ENCODE measurements around the gene TAS2R42. TPM values are rescaled to one million over a fixed set of nuclear protein-coding genes. Genes with fewer than 3 reads are reported as not detected.

The TAS2R42 gene
- total RNA-seq, 1 experiment from 2014 or later: not detected

DNA sequence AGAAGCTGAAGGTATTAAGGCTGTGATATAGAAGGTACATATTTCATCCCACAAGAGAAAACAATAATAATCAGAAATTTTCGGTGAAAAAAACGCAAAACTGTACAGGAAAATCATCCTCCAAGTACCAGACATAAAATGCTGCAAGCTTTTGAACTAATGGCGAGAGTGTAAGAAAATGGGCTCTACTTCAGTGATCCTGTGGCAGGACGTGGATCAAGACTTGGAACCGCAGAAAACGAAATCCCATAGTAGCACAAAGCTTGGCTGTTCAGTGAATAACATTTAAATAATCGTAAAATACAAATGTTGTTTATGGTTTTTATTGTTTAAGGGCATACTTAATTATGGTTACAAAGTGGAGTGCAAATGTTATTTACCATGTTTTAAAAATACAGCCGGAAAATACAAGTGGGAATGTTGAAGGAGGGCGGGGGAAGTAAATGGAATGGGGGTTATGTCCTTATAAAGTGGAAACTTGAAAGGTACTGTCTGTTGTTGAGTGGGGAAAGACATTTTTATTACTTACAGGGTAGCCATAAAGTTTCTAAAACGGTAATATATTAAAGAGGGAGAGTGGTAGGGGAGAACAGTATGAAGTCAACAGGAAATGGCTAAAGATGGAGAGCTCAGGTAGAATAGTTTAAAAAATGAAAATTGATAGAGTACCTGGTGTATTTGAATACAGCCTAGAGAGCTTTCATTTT lies 14.6 kb downstream of the TAS2R42 start:
- TSS peak; percentile 83 for BruUV-seq (replicated peaks)
- peaks cover 0 to 17% of the 10 kb centered on the region in 2 experiments; a peak in 1 of 4 replicates for H3K36me3 ChIP-seq (ENCODE audit: control insufficient read depth in 1 of 2, insufficient read depth in 2 of 2, low read length in 2 of 2)
- no peaks in the 10 kb centered on the region for H3K27me3 ChIP-seq (ENCODE audit: insufficient read depth, low read length)
- peak overlapping the region; percentile 84 for H3K4me2 ChIP-seq (ENCODE audit: low read length)
- no peaks in the 10 kb centered on the region for H3K9me3 ChIP-seq (ENCODE audit: control insufficient read depth in 1 of 2, insufficient read depth in 1 of 2, low read depth in 1 of 2, low read length in 2 of 2)
- intact Hi-C loops (cut with micrococcal nuclease): no loop called here
- H3K4me1 ChIP-seq (ENCODE audit: control insufficient read depth in 1 of 2, insufficient read depth in 2 of 2, low read length in 2 of 2): peaks cover 3 to 13% of the 10 kb centered on the region in 2 experiments; a peak in 2 of 4 replicates
- H3K79me2 ChIP-seq (ENCODE audit: insufficient read depth, low read length): peaks cover 71% of the 10 kb centered on the region
- H4K20me1 ChIP-seq (ENCODE audit: insufficient read depth): peaks cover 3% of the 10 kb centered on the region; the same call in 1 of the 2 replicates
- H3K4me3 ChIP-seq (replicated peaks in 1 of 2; ENCODE audit: low read depth in 1 of 2, low read length in 2 of 2): peak overlapping the region; percentile 77 to 83
- CTCF ChIA-PET: interaction anchor here (1.5 to 2.1 kb wide), 2 partner anchors 28 to 401 kb away, joined by 6 to 9 read pairs; no protein-coding TSS in a partner anchor
- POLR2A ChIA-PET: interaction anchor here (1.0 to 2.2 kb wide), 4 partner anchors 9 to 14 kb away, joined by 3 to 7 read pairs (median 4); no protein-coding TSS in a partner anchor
- DNase-seq (ENCODE audit: low read depth, low spot score) (no peak), ATAC-seq (no peak)
- peak overlapping the region; percentile 49 for H2AFZ ChIP-seq (ENCODE audit: low read depth, low read length, poor library complexity, severe bottlenecking)
- TF ChIP-seq SRF (IDR thresholded peaks at IDR 0.05; ENCODE audit: low read depth) (no peak), POLR2AphosphoS5 (IDR thresholded peaks at IDR 0.05; ENCODE audit: low read depth, low read length) (no peak), EGR1 (IDR thresholded peaks at IDR 0.05; ENCODE audit: low read depth) (no peak), ATF3 (IDR thresholded peaks at IDR 0.05) (no peak), FOSL1 (IDR thresholded peaks at IDR 0.05; ENCODE audit: low read depth) (no peak), EZH2phosphoT487 (IDR thresholded peaks at IDR 0.05; ENCODE audit: borderline replicate concordance) (no peak)
- no peaks in the 10 kb centered on the region for H3K9me2 ChIP-seq (ENCODE audit: insufficient read depth)
- RAD21 ChIA-PET (ENCODE audit: low non-redundant PET in 1 of 2, low total read pairs in 2 of 2, uncharacterized antibody in 2 of 2, unreplicated experiment in 2 of 2): no interaction called here
- peak overlapping the region; percentile 79 for H3K9ac ChIP-seq (ENCODE audit: low read length)
- peak overlapping the region; percentile 94 for H3K27ac ChIP-seq (ENCODE audit: low read depth, low read length)
